Spleen (tissue), 7 donors: ENCODE measurements around the gene TRUB1.

Source experiments
- CTCF ChIP-seq, 11 experiments: fragments of 200-600 bp in 7 of 11; fragments of 450-650 bp in 4 of 11; sonication (generic) in 4 of 11; IDR thresholded peaks in 8 of 11; conservative IDR thresholded peaks in 3 of 11; 1 replicate in 7 of 11; 2 replicates in 4 of 11; pipeline versions ENCODE4 v1.4.0 to v1.8.0; 2016 to 2021; ENCODE audit warnings: antibody characterized with exemption in 11 of 11, inconsistent platforms in 4 of 11, mild to moderate bottlenecking in 1 of 11
- POLR2A ChIP-seq, 3 donors: fragments of 450-650 bp; IDR thresholded peaks; one replicate each; pipeline ENCODE4 v1.5.1; 2017; ENCODE audit warnings: antibody characterized with exemption in 3 of 3, mild to moderate bottlenecking in 1 of 3
- POLR2AphosphoS5 ChIP-seq, 3 donors: sonication (generic); formaldehyde crosslinking; IDR thresholded peaks; one replicate each; pipeline ENCODE4 v1.5.1; 2017; ENCODE audit warnings: antibody characterized with exemption in 3 of 3
- donor health status: DM: no; HTN: no; CAD: no; lungs with moderate emphysema.
- donor health status: DM: no; HTN: no; CAD: no.
- donor health status: DM: no; HTN: no; CAD: no.

DNA sequence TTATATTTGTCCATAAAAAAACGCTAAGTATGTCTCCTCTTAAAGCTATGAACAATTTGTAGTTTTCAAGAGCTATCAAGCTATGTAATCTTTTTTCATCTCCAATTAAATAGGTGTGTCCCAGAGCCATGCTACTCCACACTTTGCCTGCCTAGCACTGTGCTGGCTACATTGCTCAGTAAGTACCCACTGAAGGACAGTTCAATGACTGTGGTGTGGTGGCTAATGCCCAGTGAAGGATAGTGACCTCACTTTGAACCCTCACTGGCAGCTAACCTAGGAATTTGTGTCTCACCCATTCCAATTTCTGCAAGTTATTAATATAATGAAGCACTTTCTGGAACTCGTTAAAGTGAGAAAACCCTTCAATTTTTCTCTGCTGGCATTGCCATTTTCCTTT is 14.4 kb upstream of the TRUB1 start:
- TF ChIP-seq CTCF (IDR thresholded peaks at IDR 0.05 in 8 of 11, conservative IDR thresholded peaks at IDR 0.05 in 3 of 11) (no peak), POLR2AphosphoS5 (IDR thresholded peaks at IDR 0.05) (no peak), POLR2A (IDR thresholded peaks at IDR 0.05) (no peak)
